Measurements from ENCODE around the gene CYP2J2. TPM values are rescaled to one million over a fixed set of nuclear protein-coding genes. Genes with fewer than 3 reads are reported as not detected.
"Not testable (repeated sequence)": the region's sequence is repeated elsewhere in the genome, so short reads cannot be mapped to it uniquely, and the experiment has no call there.

The CYP2J2 gene
- polyA plus RNA-seq, 6 donors from 2014 or later = 0.13 to 1.2 (median 0.79) TPM; not detected in 2

DNA sequence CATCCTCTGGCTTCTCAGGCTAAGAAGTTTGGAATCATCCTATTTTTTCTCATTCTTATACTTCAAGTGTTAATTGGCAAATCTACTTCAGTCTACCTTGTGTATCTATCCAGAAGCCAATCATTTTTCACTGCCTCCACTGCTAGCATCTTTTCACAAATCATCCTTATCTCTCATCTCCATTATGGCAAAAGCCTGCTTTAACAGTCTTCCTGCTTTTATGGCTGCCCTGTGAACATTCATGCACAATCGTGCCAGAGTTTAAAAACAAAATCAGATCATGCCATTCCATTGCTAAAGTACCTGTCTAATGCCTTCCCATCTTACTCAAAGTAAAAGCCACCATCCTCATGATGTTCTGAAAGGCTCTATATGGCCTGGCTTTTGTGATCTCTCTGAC, 19.2 kb upstream of the CYP2J2 start:
- no peak for ATAC-seq (ENCODE audit: low read depth in 2 of 2)
- DNase-seq = no peak
- Mint-ChIP-seq H3K4me3 (no peak overlapping the region), H3K9me3 (no peaks in the 10 kb centered on the region), H3K27ac (no peak overlapping the region), H3K4me1 (no peaks in the 10 kb centered on the region), H3K36me3 (no peaks in the 10 kb centered on the region), H3K27me3 (peaks cover 13 to 19% (median 13%) of the 10 kb centered on the region in 3 donors)

DNA sequence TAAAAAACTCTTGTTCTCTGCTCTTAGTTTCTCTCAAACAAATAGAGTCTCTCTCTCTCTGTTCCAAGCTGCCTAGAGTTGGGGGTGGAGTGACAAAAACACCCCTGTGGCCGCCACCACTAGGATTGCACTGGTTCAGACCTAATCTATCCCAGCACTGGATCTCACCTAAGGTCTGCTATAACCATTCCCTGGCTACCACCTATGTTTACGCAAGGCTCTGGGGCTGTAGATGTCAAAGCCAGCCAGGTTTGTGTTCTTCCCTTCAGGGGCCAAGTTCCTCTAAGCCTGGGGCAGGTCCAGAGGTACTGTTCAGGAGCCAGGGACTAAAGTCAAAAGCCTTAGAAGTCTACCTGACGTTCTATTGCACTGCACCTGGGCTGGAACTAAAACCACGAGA, 12.8 kb upstream of the CYP2J2 start:
- Mint-ChIP-seq H3K4me1 (no peaks in the 10 kb centered on the region), H3K4me3 (no peak overlapping the region), H3K9me3 (peaks cover 6 to 15% (median 10%) of the 10 kb centered on the region in 7 donors), H3K36me3 (peaks cover 0 to 7% of the 10 kb centered on the region in 2 donors), H3K27me3 (peaks cover 7 to 38% (median 36%) of the 10 kb centered on the region in 3 donors), H3K27ac (no peak overlapping the region)
- no peak for ATAC-seq (ENCODE audit: low read depth in 2 of 2)
- DNase-seq = no peak

DNA sequence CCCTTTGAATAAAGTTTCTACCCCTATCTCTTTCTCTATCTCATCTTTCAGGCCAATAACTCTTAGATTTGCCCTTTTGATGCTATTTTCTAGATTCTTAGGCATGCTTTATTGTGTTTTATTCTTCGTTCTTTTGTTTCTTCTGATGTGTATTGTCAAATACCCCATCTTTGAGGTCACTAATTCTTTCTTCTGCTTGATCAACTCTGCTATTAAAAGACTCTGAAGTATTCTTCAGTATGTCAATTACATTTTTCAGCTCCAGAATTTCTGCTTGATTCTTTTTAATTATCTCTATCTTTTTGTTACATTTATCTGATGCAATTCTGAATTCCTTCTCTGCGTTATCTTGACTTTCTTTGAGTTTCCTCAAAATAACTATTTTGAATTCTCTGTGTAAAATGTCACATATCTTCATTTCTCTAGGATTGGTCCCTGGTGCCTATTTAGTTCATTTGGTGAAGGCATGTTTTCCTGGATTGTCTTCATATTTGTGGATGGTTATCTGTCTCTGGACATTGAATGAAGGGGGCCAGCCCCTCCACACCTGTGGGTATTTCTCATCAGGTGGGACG, 11.2 kb upstream of the CYP2J2 start:
- Mint-ChIP-seq H3K36me3 (peaks cover 0 to 7% of the 10 kb centered on the region in 2 donors), H3K9me3 (peaks cover 6 to 15% (median 10%) of the 10 kb centered on the region in 7 donors), H3K27me3 (peaks cover 11 to 43% (median 36%) of the 10 kb centered on the region in 3 donors), H3K4me1 (no peaks in the 10 kb centered on the region), H3K27ac (peak overlapping the region in 1 of 6 donors; percentile 26), H3K4me3 (no peak overlapping the region)
- DNase-seq (no peak), ATAC-seq (ENCODE audit: low read depth in 2 of 2) (no peak)

DNA sequence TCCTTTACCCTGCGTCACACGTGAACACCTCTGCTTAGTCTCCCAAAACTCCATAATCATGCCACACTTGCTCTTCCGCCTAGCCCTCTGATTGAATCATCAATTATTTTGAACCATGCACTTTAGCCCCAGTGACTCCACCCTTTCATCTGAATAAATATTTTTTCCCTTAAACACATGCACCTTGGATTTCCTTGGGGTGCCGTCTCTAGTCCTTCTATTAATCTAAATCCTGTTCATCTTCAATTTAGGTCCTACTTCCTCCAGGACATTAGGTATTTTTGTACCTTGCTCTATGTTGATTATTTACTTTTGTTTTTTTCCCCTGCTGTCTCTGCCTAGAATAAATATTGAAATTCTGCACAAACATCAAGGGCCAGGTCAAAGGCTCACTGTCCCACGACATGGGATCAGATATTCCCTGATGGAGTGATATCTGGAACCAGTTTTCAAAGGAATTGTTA, 9.8 kb upstream of the CYP2J2 start:
- Mint-ChIP-seq H3K27ac (peak overlapping the region in 1 of 6 donors; percentile 36), H3K4me1 (no peaks in the 10 kb centered on the region), H3K4me3 (no peak overlapping the region), H3K9me3 (peaks cover 6 to 15% (median 10%) of the 10 kb centered on the region in 7 donors), H3K36me3 (peaks cover 0 to 7% of the 10 kb centered on the region in 2 donors), H3K27me3 (peaks cover 11 to 34% (median 30%) of the 10 kb centered on the region in 3 donors)
- DNase-seq (no peak), ATAC-seq (ENCODE audit: low read depth in 2 of 2) (no peak)

DNA sequence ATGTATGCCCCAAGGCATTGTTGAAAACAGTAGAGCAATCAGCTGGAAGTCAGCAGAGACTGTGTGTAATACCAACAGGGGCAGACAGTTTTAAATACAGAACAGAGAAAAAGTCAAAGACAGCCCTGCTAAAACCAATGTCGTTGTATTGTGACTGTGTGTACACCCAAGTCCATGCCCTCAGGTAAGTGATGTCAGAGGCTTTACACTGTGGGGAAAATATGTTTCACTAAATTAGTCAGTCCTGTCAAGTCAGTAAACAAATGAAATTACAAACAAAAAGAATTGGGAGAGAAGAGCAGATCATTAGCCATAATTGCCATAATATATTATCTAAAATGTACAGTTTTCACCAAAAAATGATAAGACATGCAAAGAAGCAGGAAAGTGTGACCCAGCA, 2.4 kb upstream of the CYP2J2 start:
- H3K4me3 Mint-ChIP-seq = no peak overlapping the region
- peaks cover 7 to 13% (median 7%) of the 10 kb centered on the region in 3 donors for H3K4me1 Mint-ChIP-seq
- no peaks in the 10 kb centered on the region for H3K36me3 Mint-ChIP-seq
- H3K9me3 Mint-ChIP-seq = peaks cover 0 to 17% (median 11%) of the 10 kb centered on the region in 7 donors
- no peak overlapping the region for H3K27ac Mint-ChIP-seq
- H3K27me3 Mint-ChIP-seq = peaks cover 23 to 31% (median 25%) of the 10 kb centered on the region in 3 donors
- no peak for DNase-seq
- ATAC-seq (ENCODE audit: low read depth in 2 of 2) = no peak

DNA sequence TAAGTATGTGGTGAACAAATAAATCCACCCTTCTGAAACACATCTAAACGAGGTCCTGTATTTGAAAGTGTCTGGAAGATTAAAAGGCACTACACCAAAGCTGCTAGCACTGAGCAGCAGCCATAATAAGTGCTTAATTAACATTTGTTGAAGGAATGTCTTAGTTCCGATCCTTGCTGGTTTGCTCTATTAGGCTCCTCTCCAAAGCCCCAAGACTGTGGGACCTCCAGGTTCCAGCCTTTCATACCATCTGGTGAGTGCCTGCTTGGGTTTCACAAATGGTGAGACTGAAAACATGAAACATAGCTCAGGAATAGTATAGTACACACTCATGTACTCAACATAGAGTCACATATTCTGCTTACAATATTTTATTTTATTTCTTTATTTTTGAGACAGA, 640 bp upstream of the CYP2J2 start:
- DNase-seq (no peak), ATAC-seq (ENCODE audit: low read depth in 2 of 2) (no peak)
- H3K27ac Mint-ChIP-seq = peak overlapping the region in 2 of 6 donors; percentile 7 to 17
- H3K9me3 Mint-ChIP-seq = peaks cover 0 to 24% (median 18%) of the 10 kb centered on the region in 7 donors
- H3K4me1 Mint-ChIP-seq = peaks cover 7 to 13% (median 7%) of the 10 kb centered on the region in 3 donors
- peak overlapping the region; percentile 73 to 97 (median 92) for H3K4me3 Mint-ChIP-seq
- H3K36me3 Mint-ChIP-seq = no peaks in the 10 kb centered on the region
- peaks cover 18 to 19% (median 18%) of the 10 kb centered on the region in 3 donors for H3K27me3 Mint-ChIP-seq

DNA sequence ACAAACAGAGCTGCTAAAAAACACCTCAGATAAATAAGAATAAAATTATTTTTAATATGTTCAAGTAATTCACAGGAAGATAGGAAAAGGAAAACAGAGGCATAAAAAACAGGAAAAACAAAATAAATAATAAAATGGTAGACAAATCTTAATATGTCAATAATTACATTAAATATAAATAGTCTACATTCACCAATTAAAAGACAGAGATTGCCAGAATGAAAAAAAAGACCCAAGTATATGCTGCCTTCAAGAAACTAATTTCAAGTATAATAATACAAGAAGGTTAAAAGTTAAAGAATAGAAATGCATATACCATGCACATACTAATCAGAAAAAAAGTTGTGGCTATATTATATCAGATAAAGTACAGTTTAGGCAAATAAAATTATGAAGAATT, 1.9 kb downstream of the CYP2J2 start:
- Mint-ChIP-seq H3K36me3 (no peaks in the 10 kb centered on the region), H3K27me3 (peaks cover 18 to 30% (median 22%) of the 10 kb centered on the region in 3 donors), H3K4me1 (peaks cover 7 to 13% (median 7%) of the 10 kb centered on the region in 3 donors), H3K4me3 (peak overlapping the region in 2 of 8 donors; percentile 75 to 97), H3K27ac (peak overlapping the region in 1 of 6 donors; percentile 72), H3K9me3 (peaks cover 0 to 24% (median 18%) of the 10 kb centered on the region in 7 donors)
- ATAC-seq (ENCODE audit: low read depth in 2 of 2) (no peak), DNase-seq (no peak)

DNA sequence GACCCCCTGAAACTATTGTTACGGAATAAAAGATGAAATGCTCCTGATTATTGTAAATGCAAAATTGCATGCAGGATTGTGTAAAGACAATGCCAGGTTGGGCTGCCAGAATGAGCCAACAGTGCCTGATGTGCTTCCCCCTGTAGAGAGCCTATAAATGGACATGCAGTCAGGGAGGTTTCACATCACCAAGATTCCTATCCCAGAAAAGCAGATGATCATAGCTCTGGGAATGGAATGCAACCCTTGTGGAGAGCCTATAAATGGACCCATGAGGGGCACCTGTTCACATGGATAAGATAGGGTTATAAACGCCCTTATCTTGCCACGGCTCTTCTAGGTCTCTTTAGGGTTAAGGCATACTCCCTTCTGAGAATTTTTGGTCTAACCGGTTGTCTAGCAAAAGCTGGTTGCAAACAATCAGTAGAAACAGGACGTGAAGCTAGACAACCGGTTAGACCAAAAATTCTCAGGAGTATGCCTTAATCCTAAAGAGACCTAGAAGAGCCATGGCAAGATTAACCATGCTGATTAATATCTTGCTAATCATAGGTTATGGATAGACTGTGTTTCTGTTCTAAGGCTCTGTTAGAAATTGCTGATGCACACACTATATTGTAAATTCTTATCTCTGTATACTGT, 5.2 kb downstream of the CYP2J2 start:
- H3K36me3 Mint-ChIP-seq; H3K4me3 Mint-ChIP-seq; H3K4me1 Mint-ChIP-seq; H3K27ac Mint-ChIP-seq; DNase-seq; ATAC-seq (ENCODE audit: low read depth in 2 of 2): not testable (repeated sequence)
- Mint-ChIP-seq H3K9me3 (peaks cover 0 to 24% (median 18%) of the 10 kb centered on the region in 7 donors), H3K27me3 (peaks cover 13 to 18% (median 17%) of the 10 kb centered on the region in 3 donors)

DNA sequence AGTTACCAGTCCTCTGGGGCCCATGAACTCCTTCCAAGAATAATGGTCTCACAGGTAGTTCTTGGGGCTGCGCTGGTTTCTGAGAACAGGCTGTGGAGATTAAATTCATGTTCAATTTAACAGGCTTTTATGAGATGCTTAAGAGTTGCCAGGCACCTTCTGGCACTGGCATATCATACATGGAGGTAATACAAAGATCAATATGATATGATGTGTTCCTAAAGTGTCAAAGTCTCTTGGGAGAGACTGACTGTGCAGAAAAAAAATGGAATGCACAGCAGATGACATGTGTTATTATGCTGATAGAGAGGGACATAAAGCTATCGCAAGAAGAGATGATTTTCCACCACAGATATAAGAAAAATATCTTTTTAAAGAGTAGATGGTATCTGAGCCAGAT, 6.8 kb downstream of the CYP2J2 start:
- DNase-seq (no peak), ATAC-seq (ENCODE audit: low read depth in 2 of 2) (no peak)
- peaks cover 0 to 13% (median 10%) of the 10 kb centered on the region in 7 donors for H3K9me3 Mint-ChIP-seq
- H3K4me3 Mint-ChIP-seq = no peak overlapping the region
- H3K27me3 Mint-ChIP-seq = peaks cover 13 to 18% (median 17%) of the 10 kb centered on the region in 3 donors
- no peak overlapping the region for H3K27ac Mint-ChIP-seq
- no peaks in the 10 kb centered on the region for H3K4me1 Mint-ChIP-seq
- peaks cover 0 to 6% of the 10 kb centered on the region in 2 donors for H3K36me3 Mint-ChIP-seq

DNA sequence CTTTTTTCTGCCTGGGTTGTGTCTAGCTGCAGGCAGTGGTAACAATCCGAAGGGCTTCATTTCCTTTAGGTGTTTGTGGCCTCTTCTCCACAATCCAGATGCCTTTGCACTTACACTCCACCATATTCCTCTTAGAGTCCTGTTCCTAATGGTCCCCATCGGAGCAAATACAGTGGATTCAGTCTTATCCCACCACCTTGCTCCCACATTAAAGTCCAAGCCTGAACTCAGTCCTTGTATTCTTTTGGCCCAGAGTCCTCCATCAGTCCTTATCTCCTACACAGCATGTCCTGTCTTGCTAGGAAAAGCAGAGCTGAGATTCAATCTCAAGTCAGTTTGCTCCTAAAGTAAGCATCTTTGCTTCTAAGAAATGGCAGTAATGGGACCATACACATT, 8.8 kb downstream of the CYP2J2 start:
- no peak for DNase-seq
- no peak overlapping the region for H3K4me3 Mint-ChIP-seq
- ATAC-seq (ENCODE audit: low read depth in 2 of 2) = no peak
- peaks cover 13 to 18% (median 17%) of the 10 kb centered on the region in 3 donors for H3K27me3 Mint-ChIP-seq
- H3K9me3 Mint-ChIP-seq = no peaks in the 10 kb centered on the region
- H3K4me1 Mint-ChIP-seq = no peaks in the 10 kb centered on the region
- H3K36me3 Mint-ChIP-seq = peaks cover 0 to 6% of the 10 kb centered on the region in 2 donors
- no peak overlapping the region for H3K27ac Mint-ChIP-seq

DNA sequence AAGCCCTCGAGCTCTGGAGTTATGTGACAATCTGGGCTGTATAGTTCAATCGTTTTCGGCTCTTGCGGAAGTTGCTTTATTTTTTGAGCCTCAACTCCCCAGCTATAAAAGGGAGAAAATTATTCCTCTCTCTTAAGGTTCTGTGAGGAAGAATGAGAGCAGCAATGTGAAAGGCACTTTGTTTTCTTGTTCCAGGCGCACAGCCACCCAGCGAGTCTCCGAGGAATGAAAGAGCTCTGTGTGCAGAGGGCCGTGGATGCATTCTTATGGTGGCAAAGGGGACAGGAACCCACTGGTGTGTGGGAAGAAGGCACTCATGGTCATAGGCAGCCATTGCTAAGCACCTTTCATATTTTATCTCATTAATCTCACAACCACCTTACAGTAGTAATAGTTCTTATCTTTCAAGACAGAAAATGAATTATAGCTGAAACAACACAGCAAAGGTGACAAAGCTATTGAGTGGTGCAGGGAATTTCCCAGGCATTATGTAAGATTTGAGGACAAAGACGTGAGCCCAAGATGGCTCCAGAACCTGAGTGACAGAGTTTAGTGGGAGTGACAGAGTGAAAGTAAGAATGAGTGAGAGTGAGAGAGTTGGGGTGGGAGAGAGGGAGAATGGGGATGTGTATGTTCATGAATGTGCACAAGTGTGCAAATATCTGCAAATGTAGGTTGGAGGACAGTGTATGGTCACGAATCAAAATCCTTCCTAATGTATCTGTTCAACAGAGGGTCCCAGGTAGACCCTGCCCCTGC, 9.4 kb downstream of the CYP2J2 start:
- H3K27ac Mint-ChIP-seq = peak overlapping the region in 1 of 6 donors; percentile 34
- no peak overlapping the region for H3K4me3 Mint-ChIP-seq
- no peak for ATAC-seq (ENCODE audit: low read depth in 2 of 2)
- peaks cover 0 to 6% of the 10 kb centered on the region in 2 donors for H3K36me3 Mint-ChIP-seq
- no peak for DNase-seq
- peaks cover 13 to 18% (median 17%) of the 10 kb centered on the region in 3 donors for H3K27me3 Mint-ChIP-seq
- H3K4me1 Mint-ChIP-seq = no peaks in the 10 kb centered on the region
- no peaks in the 10 kb centered on the region for H3K9me3 Mint-ChIP-seq

DNA sequence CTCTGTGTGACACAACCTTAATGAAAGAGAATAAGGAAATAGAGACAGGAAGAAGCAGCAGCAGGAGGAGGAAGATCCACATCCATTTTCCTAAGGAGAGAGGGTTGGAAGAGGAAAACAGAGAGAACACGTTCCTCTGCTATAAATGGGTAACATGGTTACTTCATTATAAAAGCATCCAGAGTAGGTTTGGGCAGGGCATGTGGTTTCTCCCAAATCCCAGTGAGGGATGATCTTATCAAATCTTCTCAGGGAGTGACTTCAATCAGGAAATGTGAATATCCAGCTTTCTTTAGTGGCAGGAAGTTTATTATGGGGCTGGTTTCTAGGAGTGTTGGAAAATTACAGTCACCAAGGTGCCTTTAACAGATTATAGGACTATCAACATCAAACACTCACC, 11.1 kb downstream of the CYP2J2 start:
- DNase-seq (no peak), ATAC-seq (ENCODE audit: low read depth in 2 of 2) (no peak)
- H3K9me3 Mint-ChIP-seq = no peaks in the 10 kb centered on the region
- no peak overlapping the region for H3K27ac Mint-ChIP-seq
- H3K4me1 Mint-ChIP-seq = no peaks in the 10 kb centered on the region
- H3K36me3 Mint-ChIP-seq = peaks cover 0 to 6% of the 10 kb centered on the region in 2 donors
- peaks cover 6 to 11% (median 10%) of the 10 kb centered on the region in 3 donors for H3K27me3 Mint-ChIP-seq
- H3K4me3 Mint-ChIP-seq = no peak overlapping the region

DNA sequence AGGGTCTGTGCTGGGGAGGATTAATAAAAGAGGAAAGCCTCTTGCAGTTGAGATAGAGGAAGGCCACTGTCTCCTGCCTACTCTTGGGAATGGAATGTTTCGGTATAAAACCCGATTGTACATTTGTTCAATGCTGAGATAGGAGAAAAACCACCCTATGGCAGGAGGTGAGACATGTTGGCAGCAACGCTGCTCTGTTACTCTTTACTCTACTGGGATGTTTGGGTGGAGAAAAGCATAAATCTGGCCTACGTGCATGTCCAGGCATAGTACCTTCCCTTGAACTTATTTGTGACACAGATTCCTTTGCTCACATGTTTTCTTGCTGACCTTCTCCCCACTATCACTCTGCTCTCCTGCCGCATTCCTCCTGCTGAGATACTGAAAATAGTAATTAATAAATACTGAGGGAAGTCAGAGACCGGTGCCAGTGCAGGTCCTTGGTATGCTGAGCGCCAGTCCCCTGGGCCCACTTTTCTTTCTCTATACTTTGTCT, 11.7 kb downstream of the CYP2J2 start:
- H3K9me3 Mint-ChIP-seq; H3K27me3 Mint-ChIP-seq; H3K4me3 Mint-ChIP-seq; H3K36me3 Mint-ChIP-seq; ATAC-seq (ENCODE audit: low read depth in 2 of 2); H3K4me1 Mint-ChIP-seq; H3K27ac Mint-ChIP-seq; DNase-seq: not testable (repeated sequence)

Data from naive B cell (primary cell).